NB4 (cell line): ENCODE results near the gene GINS2.

Experiments used
- CTCF ChIP-seq: IDR thresholded peaks from one replicate; pipeline ENCODE4 v1.5.1; 2012; ENCODE audit warnings: low read depth, low read length
- POLR2A ChIP-seq: IDR thresholded peaks from 2 replicates; pipeline ENCODE4 v1.6.1; 2011; ENCODE audit warnings: mild to moderate bottlenecking; ENCODE audit not compliant: insufficient read length; ENCODE audit errors: extremely low read depth
- TF ChIP-seq, protein P1 (sequence below): IDR thresholded peaks from 2 replicates; pipeline ENCODE4 v1.6.1; 2011; ENCODE audit warnings: low read depth, low read length

DNA sequence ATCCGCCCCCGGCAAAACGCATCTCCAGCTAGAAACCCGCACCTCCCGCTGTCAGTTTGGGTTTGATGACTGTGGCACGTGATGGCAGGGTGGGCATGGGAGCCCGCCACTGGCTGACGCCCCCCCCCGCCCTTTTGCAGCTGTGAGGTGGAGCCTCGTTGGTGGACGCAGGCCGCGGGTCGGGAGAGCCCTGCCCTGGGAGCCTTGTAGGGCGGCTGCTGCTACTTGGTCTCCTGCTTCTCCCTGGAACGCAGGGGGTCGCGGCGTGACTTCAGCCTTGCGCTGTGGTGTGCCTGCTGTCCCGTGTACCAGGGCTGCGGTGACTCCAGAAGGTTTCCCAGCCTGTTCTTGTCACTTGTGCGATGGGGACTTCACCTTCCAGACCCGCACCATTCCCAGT, 47.4 kb downstream of the GINS2 start:
- TF ChIP-seq CTCF (no peak), POLR2A (no peak)
- TF ChIP-seq, protein P1, sequence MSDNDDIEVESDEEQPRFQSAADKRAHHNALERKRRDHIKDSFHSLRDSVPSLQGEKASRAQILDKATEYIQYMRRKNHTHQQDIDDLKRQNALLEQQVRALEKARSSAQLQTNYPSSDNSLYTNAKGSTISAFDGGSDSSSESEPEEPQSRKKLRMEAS, result no peak
